Heart left ventricle (tissue), 16 donors: ENCODE measurements around the gene KRT4. TPM values are rescaled to one million over a fixed set of nuclear protein-coding genes. Genes with fewer than 3 reads are reported as not detected.

ENCODE experiments used
- ATAC-seq, 4 donors: fragments of 200-7000 bp; cut with Tn5 transposase; one replicate each; pipeline ENCODE4 v1.9.1; 2020 to 2022; ENCODE audit warnings: moderate library complexity in 4 of 4, mild to moderate bottlenecking in 3 of 4, moderate number of reproducible peaks in 1 of 4
- DNase-seq, 5 donors: peaks; one replicate each; pipeline ENCODE4 v3.0.0-alpha.2; 2020
- H3K27ac ChIP-seq, 12 donors: fragments of 200-600 bp; sonication (generic) in 4 of 12; one replicate each; pipeline versions ENCODE4 v1.5.0 to v1.8.0; 2016 to 2022; ENCODE audit warnings: mild to moderate bottlenecking in 2 of 12
- H3K27me3 ChIP-seq, 9 donors: fragments of 200-600 bp; sonication (generic) in 2 of 9; one replicate each; pipeline versions ENCODE4 v1.5.1 to v1.8.0; 2016 to 2022; ENCODE audit warnings: mild to moderate bottlenecking in 3 of 9
- H3K36me3 ChIP-seq, 9 donors: fragments of 200-600 bp; sonication (generic) in 2 of 9; one replicate each; pipeline versions ENCODE4 v1.5.0 to v1.8.0; 2018 to 2022; ENCODE audit warnings: mild to moderate bottlenecking in 2 of 9
- H3K4me1 ChIP-seq, 12 donors: fragments of 200-600 bp; sonication (generic) in 4 of 12; one replicate each; pipeline versions ENCODE4 v1.5.0 to v1.8.0; 2016 to 2022; ENCODE audit warnings: mild to moderate bottlenecking in 3 of 12
- H3K4me3 ChIP-seq, 12 donors: fragments of 200-600 bp; sonication (generic) in 4 of 12; one replicate each; pipeline versions ENCODE4 v1.5.0 to v1.8.0; 2017 to 2022; ENCODE audit warnings: mild to moderate bottlenecking in 9 of 12, moderate library complexity in 4 of 12
- H3K9me3 ChIP-seq, 12 donors: fragments of 200-600 bp; sonication (generic) in 4 of 12; one replicate each; pipeline versions ENCODE4 v1.5.0 to v1.8.0; 2016 to 2022; ENCODE audit warnings: mild to moderate bottlenecking in 1 of 12
- CTCF ChIP-seq, 12 donors: fragments of 200-600 bp; sonication (generic) in 4 of 12; IDR thresholded peaks; one replicate each; pipeline versions ENCODE4 v1.5.0 to v1.8.0; 2018 to 2022; ENCODE audit warnings: antibody characterized with exemption in 12 of 12, mild to moderate bottlenecking in 5 of 12
- POLR2A ChIP-seq, 2 donors: fragments of 450-650 bp; IDR thresholded peaks; one replicate each; pipeline ENCODE4 v1.6.1; 2017; ENCODE audit warnings: antibody characterized with exemption in 2 of 2, mild to moderate bottlenecking in 2 of 2, moderate library complexity in 2 of 2
- WGBS, 4 donors: extraction: QIAGEN DNeasy Blood & Tissue Kit in 2 of 4; methylation state at CpG; one replicate each; pipeline versions ENCODE4 v1.1.5 to v1.1.7; 2013 to 2018; 5-methylcytosine and 5-hydroxymethylcytosine counted together
- intact Hi-C, 10 donors: fragments of 100-400 bp; cut with DNase I; formaldehyde crosslinking; loops; one replicate each; pipeline versions ENCODE4 v1.11.1 to v1.14.2; 2022
- polyA plus RNA-seq, 2 donors: library from polyadenylated mRNA; stranded (reverse); fragments of 200-250 nt; gene quantifications; one replicate each; pipeline ENCODE4 v1.2.3, GENCODE V29; 2013
- total RNA-seq, 9 donors: library from RNA; depleted of rRNA in 2 of 9; stranded (reverse); fragments of >200 nt in 2 of 9; fragmentation: NEBNext Ultra II Directional in 3 of 9; extraction: Animal tissue kit (Norgen Biotek cat#: 25700) in 3 of 9; gene quantifications; one replicate each; pipeline versions ENCODE4 v1.1.0 to v1.2.4, GENCODE V29; 2016 to 2023
- donor health status: ischemic (EF 13 %, LVEDD 7.1; RV severe dilation, severe dysfunction).
- donor health status: healthy with polysubstance abuse.
- donor health status: DM: no; HTN: yes; CAD: no.
- donor health status: DM: no; HTN: no; CAD: no.
- donor health status: ischemic (EF 25% LVEDD 6.9; RV normal size, moderate dysfunction).
- donor health status: ischemic (EF 25% LVEDD 5.7; RV mildly dilated, moderate dysfunction).
- donor health status: healthy.
- donor health status: DM: yes; HTN: yes; CAD: no.
- donor health status: ischemic (EF 35%, LVEDD 5.7; RV mildly dilated, moderate dysfunction).
- donor health status: nonischemic (EF 11% LVEDD 7.7; RV severe dilation, severe dysfunction).
- donor health status: DM: yes; HTN: yes; CAD: no.
- donor health status: PGD.
- donor health status: ischemic (EF 29% LVEDD 5.4; RV normal size, mild dysfunction).
- donor health status: nonischemic (EF 23%, LVEDD 6.1; RV moderate dilation, normal function).

Gene KRT4
- total and polyA plus RNA-seq, 11 donors, result 0.51 TPM; not detected in 10

- Histone ChIP-seq H3K4me3 (no peak overlapping the region), H3K9me3 (no peaks in the 10 kb centered on the region), H3K4me1 (no peaks in the 10 kb centered on the region), H3K27ac (no peak overlapping the region), H3K27me3 (peaks cover 0 to 3% (median 0%) of the 10 kb centered on the region in 9 donors), H3K36me3 (no peaks in the 10 kb centered on the region)
- no peak for ATAC-seq
- intact Hi-C loops, result no loop called here
- TF ChIP-seq POLR2A (IDR thresholded peaks at IDR 0.05), result no peak
- TF ChIP-seq CTCF (IDR thresholded peaks at IDR 0.05), result no peak
- 49 to 62% (median 57%) methylated on average over 7 of the region's 7 CpGs for WGBS, 4 donors
- DNase-seq, result no peak
Measured at GRCh38 chr12:52798671-52799504, 15.0 kb downstream of the KRT4 start.

DNA sequence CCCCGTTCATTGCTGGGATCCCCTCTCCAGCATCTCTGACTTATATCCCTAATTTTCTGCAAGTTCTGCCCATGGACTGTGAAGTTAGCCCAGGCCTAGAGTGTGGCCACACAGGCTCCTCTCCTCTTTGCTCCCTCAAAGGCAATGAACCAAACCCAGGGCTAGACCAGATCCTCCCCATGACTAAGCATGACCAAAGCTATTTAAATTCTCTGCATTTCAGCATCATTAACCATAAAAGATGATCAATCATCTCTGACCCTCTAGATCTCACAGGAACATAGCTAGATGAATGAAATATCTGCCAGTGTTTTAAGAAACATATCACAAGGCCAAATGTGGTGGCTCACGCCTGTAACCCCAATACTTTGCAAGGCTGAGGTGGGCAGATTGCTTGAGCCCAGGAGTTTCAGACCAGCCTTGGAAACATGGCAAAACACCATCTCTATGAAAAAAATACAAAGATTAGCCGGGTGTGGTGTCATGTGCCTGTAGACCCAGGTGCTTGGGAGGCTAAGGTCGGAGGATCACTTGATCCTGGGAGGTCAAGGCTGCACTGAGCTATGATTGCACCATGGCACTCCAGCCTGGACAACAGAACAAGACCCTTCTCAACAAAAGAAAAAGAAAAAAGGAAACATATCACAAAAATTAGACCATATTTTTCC is 15.8 kb downstream of the KRT4 start:
- WGBS, 4 donors, result 83 to 87% (median 85%) methylated on average over 4 of the region's 4 CpGs

GRCh38 chr12:52797529-52797894 is 16.4 kb downstream of the KRT4 start:
- no peaks in the 10 kb centered on the region for H3K4me1 ChIP-seq
- H3K9me3 ChIP-seq, result no peaks in the 10 kb centered on the region
- no peak overlapping the region for H3K27ac ChIP-seq
- ATAC-seq, result no peak
- TF ChIP-seq POLR2A (IDR thresholded peaks at IDR 0.05) (no peak), CTCF (IDR thresholded peaks at IDR 0.05) (no peak)
- H3K27me3 ChIP-seq, result peaks cover 0 to 14% (median 0%) of the 10 kb centered on the region in 9 donors
- no peak overlapping the region for H3K4me3 ChIP-seq
- no peaks in the 10 kb centered on the region for H3K36me3 ChIP-seq
- intact Hi-C loops, result no loop called here
- no peak for DNase-seq

More for the DNA sequence above, 15.8 kb downstream of the KRT4 start:
- Histone ChIP-seq H3K27ac (no peak overlapping the region), H3K9me3 (no peaks in the 10 kb centered on the region), H3K27me3 (peaks cover 0 to 8% (median 0%) of the 10 kb centered on the region in 9 donors), H3K4me1 (no peaks in the 10 kb centered on the region), H3K36me3 (no peaks in the 10 kb centered on the region), H3K4me3 (no peak overlapping the region)
- TF ChIP-seq POLR2A (IDR thresholded peaks at IDR 0.05) (no peak), CTCF (IDR thresholded peaks at IDR 0.05) (no peak)
- no peak for DNase-seq
- intact Hi-C loops, result no loop called here
- ATAC-seq, result no peak

GRCh38 chr12:52796839-52797528 is 16.9 kb downstream of the KRT4 start:
- intact Hi-C loops, result no loop called here
- ATAC-seq, result no peak
- TF ChIP-seq POLR2A (IDR thresholded peaks at IDR 0.05) (no peak), CTCF (IDR thresholded peaks at IDR 0.05) (no peak)
- Histone ChIP-seq H3K36me3 (no peaks in the 10 kb centered on the region), H3K4me3 (no peak overlapping the region), H3K9me3 (no peaks in the 10 kb centered on the region), H3K4me1 (no peaks in the 10 kb centered on the region), H3K27ac (no peak overlapping the region), H3K27me3 (peaks cover 0 to 17% (median 0%) of the 10 kb centered on the region in 9 donors)
- no peak for DNase-seq
- 73 to 80% (median 75%) methylated on average over 3 of the region's 3 CpGs for WGBS, 4 donors
